NCI-H2171 (cell line): ENCODE measurements around the gene S100A1.

Source experiments
- DNase-seq: peaks from one replicate; lab custom pipeline; 2025; lab: John Stamatoyannopoulos, UW

Gene S100A1

GRCh38 chr1:153610811-153611301, 17.4 kb upstream of the S100A1 start:
- DNase-seq = no peak

DNA sequence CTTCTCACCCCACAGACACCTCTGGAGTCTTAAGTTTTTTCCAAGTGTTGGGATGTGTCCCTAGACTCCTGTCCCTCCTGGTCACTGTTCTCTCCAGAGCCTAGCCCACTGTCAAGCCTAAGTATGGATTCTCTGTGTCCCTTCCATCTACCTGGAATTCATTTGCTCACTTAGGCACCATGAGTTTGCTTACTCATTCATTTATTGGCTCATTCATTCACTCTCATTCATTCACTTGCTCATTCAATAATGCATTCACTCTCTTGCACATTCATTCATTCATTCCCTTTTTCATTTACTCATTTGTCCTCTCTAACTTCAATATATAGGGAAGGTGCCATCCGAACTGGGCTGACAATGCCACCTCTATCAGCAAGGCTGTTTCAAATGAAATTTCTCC, 16.9 kb upstream of the S100A1 start:
- no peak for DNase-seq

- no peak for DNase-seq
These were observed 16.0 kb upstream of the S100A1 start for GRCh38 chr1:153612111-153612754.

DNA sequence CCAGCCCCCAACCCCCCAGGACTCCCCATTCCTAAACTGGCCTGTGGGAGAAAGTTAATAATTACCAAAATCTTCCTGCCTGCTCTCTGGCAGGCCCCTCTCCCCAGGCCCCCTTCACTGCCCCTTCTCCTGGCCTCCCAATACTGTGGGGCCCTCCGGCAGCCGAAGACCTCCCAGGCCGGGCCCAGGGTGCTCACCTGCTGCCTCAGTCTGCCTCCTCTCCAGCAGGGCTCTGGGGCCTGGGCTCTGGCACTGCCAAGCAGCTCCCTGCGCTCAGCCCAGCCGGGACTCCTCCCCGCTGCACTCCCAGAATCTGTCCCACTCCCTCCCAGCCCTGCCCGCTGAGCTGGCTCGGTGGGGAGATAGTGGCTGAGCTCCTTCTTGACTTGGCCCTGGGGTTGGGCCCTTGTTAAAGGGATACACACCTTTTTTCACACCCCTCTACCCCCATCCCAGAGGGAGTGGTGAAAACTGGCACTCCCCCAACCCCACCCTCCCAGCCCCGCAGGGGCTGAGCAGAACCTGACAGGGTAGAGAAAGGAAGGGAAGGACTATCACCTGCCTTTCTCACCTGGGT, 15.4 kb upstream of the S100A1 start, which contains the start of gene S100A16:
S100A16 (minus strand) TSS at position 383 of the 577 bp plus-strand sequence. CDS start 4,986 bp downstream, outside the sequence.
- DNase-seq = no peak

- no peak for DNase-seq
These were observed 14.8 kb upstream of the S100A1 start for GRCh38 chr1:153613406-153613805.

DNA sequence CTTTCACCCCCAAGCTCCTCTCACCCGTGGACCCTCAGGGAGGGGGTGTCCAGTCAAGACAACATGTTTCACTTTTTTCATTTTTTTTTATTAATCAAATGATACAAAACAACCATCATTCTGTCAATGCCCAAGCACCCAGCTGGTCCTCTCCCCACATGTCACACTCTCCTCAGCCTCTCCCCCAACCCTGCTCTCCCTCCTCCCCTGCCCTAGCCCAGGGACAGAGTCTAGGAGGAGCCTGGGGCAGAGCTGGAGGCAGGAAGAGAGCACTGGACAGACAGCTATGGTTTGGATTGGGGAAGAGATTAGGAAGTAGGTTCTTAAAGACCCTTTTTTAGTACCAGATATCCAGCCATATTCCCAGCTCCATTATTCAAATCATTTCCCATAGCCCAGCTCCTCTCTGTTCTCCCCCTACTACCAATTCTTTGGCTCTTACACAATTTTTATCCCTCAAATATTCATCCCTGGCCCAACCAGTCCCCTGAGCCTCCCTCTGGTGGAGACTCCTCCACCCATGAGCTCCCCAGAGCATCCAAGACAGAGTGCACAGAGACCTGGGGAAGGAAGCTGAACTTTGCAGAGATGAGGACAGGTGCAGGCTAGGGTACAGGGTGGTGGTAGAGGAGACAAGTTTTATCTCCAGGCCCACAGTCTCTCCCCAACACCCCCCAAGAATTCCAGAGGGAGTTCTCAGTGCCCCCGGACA, 13.9 kb upstream of the S100A1 start:
- no peak for DNase-seq

DNA sequence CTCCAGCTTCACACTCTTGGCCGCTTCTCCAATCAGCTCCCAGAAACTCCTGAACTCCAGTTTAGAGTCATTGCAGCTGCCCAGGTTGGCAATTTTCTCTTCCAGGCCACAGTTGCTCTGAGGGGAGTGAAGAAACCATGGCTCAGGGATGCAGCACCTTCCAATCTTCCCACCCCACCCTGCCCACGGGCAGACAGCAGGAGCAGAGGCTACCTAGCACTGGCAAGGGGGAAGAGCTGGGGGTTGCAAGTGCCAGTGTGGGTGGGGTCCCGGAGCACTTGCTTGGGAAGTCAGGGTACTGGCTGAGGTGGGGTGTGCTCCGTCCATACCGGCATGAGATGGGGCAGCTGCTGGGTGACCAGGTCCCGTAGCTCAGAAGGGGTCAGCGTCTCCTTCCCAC, 13.3 kb upstream of the S100A1 start:
- no peak for DNase-seq

- DNase-seq = no peak
These were observed 12.8 kb upstream of the S100A1 start for GRCh38 chr1:153615406-153615805.

DNA sequence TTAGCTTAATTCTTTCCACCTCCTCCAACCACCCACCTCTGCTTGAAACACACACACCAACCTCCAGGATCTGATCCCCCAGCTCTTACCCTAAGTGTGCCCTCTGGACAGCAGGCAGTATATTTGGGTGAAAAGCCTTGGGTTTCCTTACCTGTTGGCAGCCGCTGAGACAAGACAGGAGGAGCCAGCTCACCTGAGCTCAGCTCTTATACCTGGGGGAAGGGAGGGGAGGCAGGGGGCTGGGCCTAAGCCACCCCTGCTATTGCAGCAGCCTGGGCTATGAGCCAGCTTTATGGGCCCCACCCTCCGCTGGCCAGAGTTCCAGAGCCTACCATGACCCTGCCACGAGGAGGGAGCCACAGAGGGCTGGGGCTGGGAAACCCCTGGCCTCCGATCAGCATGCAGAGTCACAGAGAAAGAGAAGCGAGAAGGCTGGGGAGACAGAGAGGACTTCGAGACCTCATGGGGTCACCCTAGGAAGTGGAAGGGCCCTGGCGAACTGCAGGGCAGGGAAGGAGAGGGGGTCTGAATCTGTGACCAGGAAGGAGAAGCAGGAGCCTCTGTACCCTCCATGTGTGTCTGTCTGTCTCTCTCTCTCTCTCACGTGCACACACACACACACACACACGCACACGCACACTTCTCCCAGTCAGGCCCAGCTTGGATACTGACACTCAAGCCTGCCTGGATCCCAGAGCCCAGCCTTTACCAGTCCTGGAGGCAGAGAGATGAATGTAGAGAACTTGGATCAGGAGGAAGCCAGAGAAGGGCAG, 11.9 kb upstream of the S100A1 start, which contains the start of gene S100A14:
S100A14 (minus strand) TSS at position 182 of the 773 bp plus-strand sequence. CDS start 467 bp downstream, outside the sequence.
- no peak for DNase-seq

GRCh38 chr1:153616917-153617311, 11.3 kb upstream of the S100A1 start:
- DNase-seq = no peak

DNA sequence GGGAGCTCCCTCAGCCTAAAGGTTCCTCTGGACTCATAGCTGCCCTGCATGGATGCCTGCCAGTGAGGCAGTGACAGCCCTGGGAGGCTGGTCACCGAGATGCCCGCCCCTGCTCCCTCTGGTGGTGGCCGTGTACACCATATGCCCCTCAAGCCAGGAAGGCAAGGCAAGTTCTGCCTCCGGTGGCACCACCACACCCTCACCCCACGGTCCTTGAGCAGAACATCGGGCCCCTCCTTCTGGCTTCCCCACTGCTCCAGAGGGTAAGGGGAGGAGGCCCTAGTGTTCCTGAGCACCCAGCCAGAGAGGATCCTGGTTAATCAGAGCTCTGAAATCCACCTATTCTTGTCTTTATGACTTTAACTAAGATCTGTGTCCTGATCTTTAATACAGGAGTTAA, 10.6 kb upstream of the S100A1 start:
- DNase-seq = no peak

DNA sequence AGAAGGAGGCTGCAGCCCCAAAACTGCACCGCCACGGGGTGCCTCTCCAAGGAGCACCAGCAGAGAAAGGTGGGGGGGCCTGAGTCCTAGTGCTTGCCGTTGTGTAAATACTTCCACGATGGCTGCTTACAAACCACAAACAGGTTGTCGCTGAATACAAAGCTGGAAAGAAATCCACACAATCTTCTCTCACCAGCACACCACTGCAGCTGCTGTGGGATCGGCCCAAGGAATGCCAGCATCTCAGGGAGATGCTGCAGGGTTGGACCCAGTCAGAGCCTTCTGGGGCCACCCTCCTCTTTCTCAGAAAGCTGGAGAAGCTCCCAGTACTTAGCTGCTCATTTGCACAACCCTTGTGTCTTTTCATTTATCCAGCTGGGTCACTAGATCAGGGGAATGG, 9.1 kb upstream of the S100A1 start:
- no peak for DNase-seq

- no peak for DNase-seq
These were observed 5.1 kb upstream of the S100A1 start for GRCh38 chr1:153623101-153623500.

GRCh38 chr1:153624965-153625611, 3.1 kb upstream of the S100A1 start:
- no peak for DNase-seq

DNA sequence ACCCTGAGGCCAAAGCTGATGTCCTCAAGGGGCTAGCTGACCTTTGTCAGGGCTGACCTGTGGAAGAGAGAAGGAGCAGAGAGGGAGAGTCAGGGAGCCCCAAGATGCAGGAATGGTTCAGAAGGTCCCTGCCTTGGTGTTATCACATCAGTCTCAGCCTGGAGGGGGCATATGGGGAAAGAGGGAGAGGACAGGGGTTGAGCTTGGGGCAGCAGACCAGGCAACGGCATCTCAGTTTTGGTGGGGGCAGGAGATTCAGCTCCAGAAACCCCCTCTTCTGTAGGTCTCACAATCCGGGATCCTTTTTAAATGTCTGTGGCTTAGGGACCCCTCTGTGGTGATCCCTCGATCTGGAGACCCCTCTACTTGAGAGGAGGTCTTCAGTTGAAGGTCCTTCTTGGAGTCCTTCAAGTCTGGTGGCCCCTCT, 1.7 kb upstream of the S100A1 start:
- no peak for DNase-seq

GRCh38 chr1:153626904-153627714, 1.1 kb upstream of the S100A1 start, which contains the start of gene S100A13:
S100A13 (minus strand) TSS chr1:153627505; CDS start chr1:153626472, 1,033 bp downstream.
- DNase-seq = peak; percentile 27

DNA sequence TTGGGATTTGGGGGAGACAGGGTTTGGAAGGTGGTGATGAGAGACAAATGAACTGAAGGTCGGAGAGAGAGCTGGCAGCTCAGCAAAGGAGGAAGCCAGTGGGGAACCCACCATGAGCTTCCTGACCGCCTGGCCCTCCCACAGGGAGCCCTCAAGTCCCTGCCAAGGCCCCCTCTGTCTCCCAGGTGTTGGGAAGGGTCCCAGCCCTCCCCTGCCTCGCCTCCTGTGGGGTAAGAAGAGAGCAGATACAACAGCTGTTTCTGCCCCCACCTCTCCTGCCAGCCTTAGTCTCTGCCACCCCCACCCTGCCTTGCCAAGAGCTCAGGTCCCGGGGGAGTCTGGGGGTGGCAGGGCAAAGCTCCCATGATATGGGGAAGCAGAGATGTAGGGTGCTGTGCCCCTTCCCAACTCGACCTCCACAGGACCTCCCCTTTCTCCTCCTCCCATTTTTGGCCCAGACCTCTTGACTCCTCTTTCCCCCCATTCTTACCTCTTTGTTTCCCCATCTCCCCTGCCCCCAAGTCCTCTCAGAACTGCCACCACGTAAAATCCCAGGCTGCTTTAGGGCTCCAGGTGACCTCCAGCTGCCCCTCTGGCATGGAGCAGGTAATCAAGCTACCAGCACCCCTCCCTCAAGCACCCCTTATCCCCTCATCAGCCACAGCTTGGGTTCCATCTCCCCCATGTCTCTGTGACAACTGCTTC, 556 bp downstream of the S100A1 start:
- DNase-seq = no peak

GRCh38 chr1:153629343-153629665, 1.1 kb downstream of the S100A1 start:
- no peak for DNase-seq

DNA sequence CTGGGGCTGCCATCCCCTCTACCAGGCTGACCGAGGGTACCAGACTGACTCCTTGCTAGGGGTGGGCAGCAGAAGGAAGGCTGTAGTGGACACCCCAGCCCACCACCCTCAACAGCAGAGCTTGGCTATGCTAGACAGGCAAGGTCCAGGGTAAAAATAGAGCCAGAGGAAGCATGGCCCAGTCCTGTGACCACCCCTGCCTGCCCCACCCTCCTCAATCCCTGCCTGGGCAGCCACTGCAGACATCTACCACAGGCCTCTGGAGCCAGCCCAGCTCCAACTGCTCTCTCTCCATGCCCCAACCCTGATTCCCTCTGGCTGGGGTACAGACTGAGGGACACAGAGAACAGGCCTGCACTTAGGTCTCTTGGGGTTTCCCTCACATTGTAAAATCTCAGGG, 1.7 kb downstream of the S100A1 start:
- DNase-seq = no peak

DNA sequence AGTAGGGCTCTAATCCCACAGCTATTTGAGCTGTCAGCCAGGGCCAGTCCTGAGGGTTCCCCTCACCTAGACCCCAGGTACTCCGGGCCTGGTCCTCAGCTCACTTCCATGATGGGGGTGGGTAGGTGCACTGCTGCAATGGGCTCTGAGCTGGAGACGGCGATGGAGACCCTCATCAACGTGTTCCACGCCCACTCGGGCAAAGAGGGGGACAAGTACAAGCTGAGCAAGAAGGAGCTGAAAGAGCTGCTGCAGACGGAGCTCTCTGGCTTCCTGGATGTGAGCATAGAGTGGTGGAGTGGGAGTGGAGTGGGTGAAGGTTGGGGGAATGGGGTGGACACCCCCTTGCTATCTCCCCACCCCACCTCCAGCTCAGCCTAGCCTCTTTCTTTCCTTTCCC, 2.1 kb downstream of the S100A1 start:
- DNase-seq = no peak
